MM.1S (cell line): Measurements from ENCODE around the gene TRPM8.
A peak's percentile ranks its signal among the peaks of the same experiment; 100 is the strongest.

Source experiments
- DNase-seq: peaks from one replicate; pipeline ENCODE4 v3.0.0-alpha.2; 2015
- H2AFZ ChIP-seq: fragments of 300-600 bp; sonication (generic); 2 replicates; pipeline ENCODE4 v1.6.0; 2016; ENCODE audit warnings: antibody characterized with exemption, low read length
- H3F3A ChIP-seq: fragments of 300-600 bp; sonication (generic); 2 replicates; pipeline ENCODE4 v1.6.1; 2016; ENCODE audit warnings: mild to moderate bottlenecking, antibody characterized with exemption, low read length, moderate library complexity, mixed read lengths; ENCODE audit not compliant: insufficient read depth
- H3K27ac ChIP-seq: fragments of 300-600 bp; sonication (generic); 2 replicates; pipeline ENCODE4 v1.5.1; 2016; ENCODE audit warnings: mild to moderate bottlenecking, low read length
- H3K27me3 ChIP-seq: fragments of 300-600 bp; sonication (generic); replicated peaks from 2 replicates; pipeline ENCODE4 v1.6.0; 2016; ENCODE audit warnings: low read length; ENCODE audit not compliant: insufficient read depth
- H3K36me3 ChIP-seq: fragments of 300-600 bp; sonication (generic); replicated peaks from 2 replicates; pipeline ENCODE4 v1.6.1; 2016; ENCODE audit warnings: mild to moderate bottlenecking, low read length, mixed read lengths; ENCODE audit not compliant: insufficient read depth
- H3K4me1 ChIP-seq: fragments of 300-600 bp; sonication (generic); 2 replicates; pipeline ENCODE4 v1.6.1; 2016; ENCODE audit warnings: low read length, mixed read lengths
- H3K4me2 ChIP-seq: fragments of 300-600 bp; sonication (generic); 2 replicates; pipeline ENCODE4 v1.6.0; 2016; ENCODE audit warnings: low read depth, low read length
- H3K4me3 ChIP-seq: fragments of 300-600 bp; sonication (generic); 2 replicates; pipeline ENCODE4 v1.5.1; 2016; ENCODE audit warnings: low read length, mixed read lengths
- H3K79me2 ChIP-seq: fragments of 300-600 bp; sonication (generic); 2 replicates; pipeline ENCODE4 v1.6.1; 2016; ENCODE audit warnings: mixed run types, low read length, mixed read lengths
- H3K9ac ChIP-seq: fragments of 300-600 bp; sonication (generic); 2 replicates; pipeline ENCODE4 v1.6.1; 2016; ENCODE audit warnings: low read length, mixed read lengths
- H3K9me2 ChIP-seq: fragments of 300-600 bp; sonication (generic); replicated peaks from 2 replicates; pipeline ENCODE4 v1.6.1; 2016; ENCODE audit warnings: mild to moderate bottlenecking, low read length, mixed read lengths; ENCODE audit not compliant: insufficient read depth
- H3K9me3 ChIP-seq: fragments of 300-600 bp; sonication (generic); replicated peaks from 2 replicates; pipeline ENCODE4 v1.6.1; 2016; ENCODE audit warnings: mild to moderate bottlenecking, low read length, mixed read lengths; ENCODE audit not compliant: insufficient read depth
- H4K20me1 ChIP-seq: fragments of 300-600 bp; sonication (generic); 2 replicates; pipeline ENCODE4 v1.6.1; 2016; ENCODE audit warnings: mild to moderate bottlenecking, low read length, moderate library complexity, mixed read lengths; ENCODE audit not compliant: insufficient read depth
- CTCF ChIP-seq: fragments of 300-600 bp; sonication (generic); IDR thresholded peaks from 2 replicates; pipeline ENCODE4 v1.5.1; 2016; ENCODE audit warnings: antibody characterized with exemption, low read length, mixed read lengths
- EZH2 ChIP-seq: fragments of 300-600 bp; sonication (generic); optimal IDR thresholded peaks from 2 replicates; pipeline ENCODE3; 2017; ENCODE audit warnings: low read depth, mild to moderate bottlenecking, antibody characterized with exemption, low read length, mixed read lengths
- EZH2phosphoT487 ChIP-seq: fragments of 300-600 bp; sonication (generic); IDR thresholded peaks from 2 replicates; pipeline ENCODE4 v1.6.1; 2018; ENCODE audit warnings: antibody characterized with exemption, low read length

The TRPM8 gene

GRCh38 chr2:234024304-234024703 is 107.1 kb downstream of the TRPM8 start:
- no peak overlapping the region for H3K4me2 ChIP-seq
- no peaks in the 10 kb centered on the region for H3K27me3 ChIP-seq
- H3K4me3 ChIP-seq, result no peak overlapping the region
- H3K9ac ChIP-seq, result no peak overlapping the region
- no peak overlapping the region for H3K27ac ChIP-seq
- no peak overlapping the region for H2AFZ ChIP-seq
- peaks cover 14% of the 10 kb centered on the region for H3K4me1 ChIP-seq
- H4K20me1 ChIP-seq, result no peaks in the 10 kb centered on the region
- no peak for DNase-seq
- no peak for TF ChIP-seq CTCF
- TF ChIP-seq EZH2, result no peak
- TF ChIP-seq EZH2phosphoT487, result no peak
- H3K79me2 ChIP-seq, result no peaks in the 10 kb centered on the region
- H3K9me3 ChIP-seq, result no peaks in the 10 kb centered on the region
- peaks cover 6% of the 10 kb centered on the region; the same call in 1 of the 2 replicates for H3F3A ChIP-seq
- H3K36me3 ChIP-seq, result no peaks in the 10 kb centered on the region
- H3K9me2 ChIP-seq, result no peaks in the 10 kb centered on the region

GRCh38 chr2:234025466-234025865 is 108.3 kb downstream of the TRPM8 start:
- TF ChIP-seq EZH2 (no peak), CTCF (no peak), EZH2phosphoT487 (no peak)
- H3K9me3 ChIP-seq, result no peaks in the 10 kb centered on the region
- H3K36me3 ChIP-seq, result no peaks in the 10 kb centered on the region
- H3K9ac ChIP-seq, result peak overlapping the region; percentile 42; the same call in 1 of the 2 replicates
- H2AFZ ChIP-seq, result peak overlapping the region; percentile 77; the same call in 1 of the 2 replicates
- H3K9me2 ChIP-seq, result no peaks in the 10 kb centered on the region
- peak; percentile 73 for DNase-seq
- no peaks in the 10 kb centered on the region for H3K27me3 ChIP-seq
- peaks cover 14% of the 10 kb centered on the region for H3K4me1 ChIP-seq
- H3K4me2 ChIP-seq, result peak overlapping the region; percentile 86
- no peaks in the 10 kb centered on the region for H3K79me2 ChIP-seq
- peaks cover 6% of the 10 kb centered on the region; the same call in 1 of the 2 replicates for H3F3A ChIP-seq
- peak overlapping the region; percentile 53; the same call in 1 of the 2 replicates for H3K27ac ChIP-seq
- no peaks in the 10 kb centered on the region for H4K20me1 ChIP-seq
- H3K4me3 ChIP-seq, result peak overlapping the region; percentile 46; the same call in 1 of the 2 replicates

GRCh38 chr2:234025891-234026401 is 108.8 kb downstream of the TRPM8 start:
- H3K9me2 ChIP-seq, result no peaks in the 10 kb centered on the region
- H3K79me2 ChIP-seq, result no peaks in the 10 kb centered on the region
- DNase-seq, result no peak
- no peaks in the 10 kb centered on the region for H3K9me3 ChIP-seq
- peak overlapping the region; percentile 46; the same call in 1 of the 2 replicates for H3K4me3 ChIP-seq
- peak overlapping the region; percentile 42; the same call in 1 of the 2 replicates for H3K9ac ChIP-seq
- H3K36me3 ChIP-seq, result no peaks in the 10 kb centered on the region
- H3K27me3 ChIP-seq, result no peaks in the 10 kb centered on the region
- peaks cover 6% of the 10 kb centered on the region; the same call in 1 of the 2 replicates for H3F3A ChIP-seq
- no peaks in the 10 kb centered on the region for H4K20me1 ChIP-seq
- H3K4me2 ChIP-seq, result peak overlapping the region; percentile 86
- H2AFZ ChIP-seq, result peak overlapping the region; percentile 77; the same call in 1 of the 2 replicates
- H3K4me1 ChIP-seq, result peaks cover 14% of the 10 kb centered on the region
- TF ChIP-seq EZH2phosphoT487, result no peak
- no peak for TF ChIP-seq EZH2
- no peak for TF ChIP-seq CTCF
- peak overlapping the region; percentile 53; the same call in 1 of the 2 replicates for H3K27ac ChIP-seq
